CD4-positive, alpha-beta T cell treated with Interleukin-17A for 1 hour (primary cell): ENCODE results near the gene VPREB1.
"Not testable (repeated sequence)": the region's sequence is repeated elsewhere in the genome, so short reads cannot be mapped to it uniquely, and the experiment has no call there.

Experiments used
- DNase-seq: peaks from one replicate; pipeline ENCODE4 v3.0.0-alpha.2; 2020

VPREB1 gene

DNA sequence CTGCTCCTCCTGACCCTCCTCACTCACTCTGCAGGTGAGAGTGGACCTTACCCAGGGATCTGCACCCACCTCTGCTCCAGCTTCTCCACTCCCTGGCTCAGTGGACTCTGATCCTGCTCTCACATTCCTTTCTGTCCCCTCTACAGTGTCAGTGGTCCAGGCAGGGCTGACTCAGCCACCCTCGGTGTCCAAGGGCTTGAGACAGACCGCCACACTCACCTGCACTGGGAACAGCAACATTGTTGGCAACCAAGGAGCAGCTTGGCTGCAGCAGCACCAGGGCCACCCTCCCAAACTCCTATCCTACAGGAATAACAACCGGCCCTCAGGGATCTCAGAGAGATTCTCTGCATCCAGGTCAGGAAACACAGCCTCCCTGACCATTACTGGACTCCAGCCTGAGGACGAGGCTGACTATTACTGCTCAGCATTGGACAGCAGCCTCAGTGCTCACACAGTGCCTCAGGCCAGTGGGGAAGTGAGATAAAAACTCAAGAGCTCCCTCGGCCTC is 29.7 kb upstream of the VPREB1 start:
- DNase-seq = no peak

DNA sequence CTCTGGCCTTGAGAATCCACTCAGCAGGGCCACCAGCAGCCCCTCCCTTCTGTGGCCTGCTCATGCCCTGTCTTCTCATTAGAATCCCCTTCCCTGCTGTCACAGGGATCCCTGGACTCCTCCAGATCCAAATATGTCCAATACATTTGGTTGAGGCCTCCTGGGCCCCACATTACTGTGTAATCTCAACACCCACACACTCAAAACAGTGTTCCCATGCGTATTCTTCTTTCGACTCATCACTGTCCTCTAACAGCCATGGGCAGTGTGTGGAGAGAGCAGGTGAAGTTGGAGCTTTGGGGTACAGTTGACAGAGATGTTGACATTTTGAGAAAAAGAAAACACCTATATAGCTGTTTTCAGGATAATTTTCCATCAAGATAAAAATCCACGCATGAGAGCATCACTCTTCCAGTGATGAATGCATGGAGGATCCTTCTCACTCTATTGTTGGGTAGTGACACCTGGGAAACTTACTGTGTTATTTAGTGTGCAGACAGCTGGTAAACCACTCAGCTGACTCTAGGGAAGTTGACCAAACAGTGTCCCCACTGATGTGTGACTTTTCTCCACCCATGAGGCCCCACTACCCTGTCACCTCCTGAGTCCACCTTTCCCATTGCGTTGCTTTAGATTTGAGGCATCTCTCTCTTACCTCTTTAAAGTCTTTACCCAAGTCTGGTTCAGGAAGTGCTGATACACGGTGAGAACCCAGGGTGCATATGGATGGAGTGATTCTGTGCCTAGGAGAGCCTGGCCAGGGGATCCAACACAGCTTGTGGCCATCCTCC is 28.7 kb upstream of the VPREB1 start:
- no peak for DNase-seq

DNA sequence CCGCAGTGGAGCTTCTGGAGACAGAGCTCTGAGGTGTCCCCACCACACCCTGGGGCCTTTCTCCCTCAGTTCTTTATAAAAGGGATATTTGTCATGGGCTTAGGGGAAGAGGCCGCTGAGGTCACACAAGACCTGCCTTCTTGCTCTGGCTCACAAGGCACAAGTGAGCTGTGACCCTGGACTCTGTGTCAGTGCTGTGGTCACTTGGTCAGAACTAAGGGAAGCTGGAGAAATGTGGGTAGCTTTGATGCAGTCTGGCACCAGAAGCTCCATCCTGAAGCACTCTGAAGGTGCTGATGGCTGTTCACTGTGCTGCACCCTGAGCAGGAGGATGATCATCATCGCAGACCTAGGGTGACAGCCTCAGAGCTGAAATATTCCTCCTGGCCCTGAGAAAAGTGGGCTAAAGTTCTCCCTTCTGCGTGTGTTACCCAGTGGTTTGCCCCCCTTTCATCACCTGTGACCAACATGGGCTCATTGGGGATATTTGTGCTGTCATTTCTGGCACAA is 28.1 kb upstream of the VPREB1 start:
- no peak for DNase-seq

DNA sequence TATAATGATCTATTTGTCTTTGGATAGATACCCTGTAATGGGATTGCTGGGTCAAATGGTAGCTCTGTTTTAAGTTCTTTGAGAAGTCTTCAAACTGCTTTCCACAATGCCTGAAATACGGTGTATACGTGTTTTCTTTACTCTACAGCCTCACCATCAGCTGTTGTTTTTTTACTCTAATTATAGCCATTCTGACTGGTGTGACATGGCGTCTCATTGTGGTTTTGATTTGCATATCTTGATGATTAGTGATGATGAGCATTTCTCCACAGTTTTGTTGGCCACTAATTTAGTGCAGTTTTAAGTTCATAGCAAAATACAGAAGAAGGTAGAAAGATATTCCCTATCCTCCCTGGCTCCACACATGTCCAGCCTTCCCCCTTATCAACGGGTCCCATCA is 26.3 kb upstream of the VPREB1 start:
- DNase-seq = no peak

DNA sequence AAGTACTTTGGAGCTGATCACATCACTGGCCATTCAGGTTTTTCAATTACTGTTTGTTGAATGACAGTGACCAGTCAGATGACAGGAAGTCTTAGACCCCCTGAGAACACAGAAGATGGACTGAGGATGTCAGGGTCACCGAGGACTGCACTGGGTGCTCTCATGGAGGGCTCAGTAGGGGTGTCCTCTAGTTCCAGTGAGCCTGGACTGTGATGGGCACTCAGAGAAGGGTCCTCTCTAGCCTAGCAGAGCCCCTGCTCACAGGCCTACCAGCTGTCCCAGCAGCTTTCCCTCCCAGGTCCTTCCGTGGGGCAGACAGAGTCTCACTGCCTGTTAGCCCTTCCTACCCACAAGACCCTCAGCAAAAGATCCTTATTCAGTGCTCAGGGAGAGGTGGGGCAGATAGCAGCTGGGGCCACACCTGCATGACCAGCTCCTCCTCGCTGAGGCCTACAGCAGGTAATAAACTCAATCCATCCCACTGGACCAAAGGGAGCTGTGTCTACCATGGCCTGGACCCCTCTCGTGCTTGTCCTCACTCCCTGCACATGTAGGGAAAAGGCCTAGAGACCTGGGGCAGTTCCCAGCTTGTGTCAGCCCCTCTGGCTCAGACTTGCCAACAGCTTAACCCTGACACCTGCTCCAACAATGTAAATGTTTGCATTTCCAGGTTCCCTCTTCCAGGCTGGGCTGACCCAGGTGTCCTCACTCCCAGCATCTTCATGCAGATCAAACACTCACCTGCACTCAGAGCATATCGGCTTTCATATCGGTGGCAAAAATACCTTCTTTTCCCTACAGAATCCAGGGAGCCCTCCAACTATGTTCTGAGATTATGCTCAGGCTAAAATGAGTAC is 25.2 kb upstream of the VPREB1 start:
- DNase-seq = no peak

DNA sequence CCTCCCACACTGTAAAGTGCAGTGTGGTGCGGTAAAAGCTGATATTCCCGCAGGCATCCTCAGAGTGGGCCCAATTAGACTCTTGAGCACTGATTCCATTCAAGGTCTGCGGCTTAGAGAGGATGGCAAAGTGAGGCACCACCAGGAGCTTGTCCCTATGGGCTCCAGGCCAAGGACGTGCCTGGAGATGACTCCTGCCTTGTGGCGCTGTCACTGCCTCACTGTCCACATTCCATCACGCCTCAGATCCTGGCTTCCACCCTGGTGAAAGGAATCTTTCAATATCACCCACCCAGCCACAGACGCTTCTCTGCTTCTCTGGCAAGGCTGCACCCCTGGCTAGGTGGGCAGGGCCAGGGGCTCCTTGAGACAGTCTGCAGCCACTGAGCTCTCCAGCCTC is 23.5 kb upstream of the VPREB1 start:
- DNase-seq = not testable (repeated sequence)

DNA sequence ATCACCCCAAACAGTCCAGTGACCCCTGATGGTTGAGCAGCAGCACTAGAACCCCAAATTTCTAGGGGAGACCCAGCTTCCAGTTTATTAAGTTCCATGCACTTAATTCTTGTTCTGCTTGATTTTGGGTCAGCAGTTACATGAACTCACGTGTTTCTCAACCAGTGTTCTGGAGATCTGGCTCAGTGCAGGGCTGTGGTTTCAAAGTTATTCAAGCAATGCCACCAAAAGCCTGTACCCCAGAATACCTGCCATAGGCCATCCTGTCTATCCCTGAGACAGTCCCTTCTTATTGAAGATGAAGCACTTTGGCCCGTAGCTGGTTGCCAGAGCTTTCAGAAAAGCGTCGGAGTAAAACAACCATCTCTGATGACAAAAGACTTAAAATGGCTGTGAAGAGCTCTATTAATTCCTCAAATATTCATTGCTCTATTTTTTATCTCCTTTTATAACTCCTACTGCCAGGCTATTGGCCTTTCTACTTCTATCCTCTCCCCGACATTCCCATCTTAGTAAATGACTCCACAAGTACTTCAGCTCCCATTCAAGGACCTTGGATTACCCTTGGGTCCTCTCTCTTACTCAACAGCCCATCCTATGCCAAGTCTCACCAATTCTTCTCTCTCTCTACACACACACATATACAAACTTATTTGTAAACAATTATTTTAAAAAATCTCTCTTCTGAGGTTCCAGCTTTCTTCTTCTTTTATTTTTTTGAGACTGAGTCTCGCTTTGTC is 18.0 kb upstream of the VPREB1 start:
- DNase-seq = no peak

DNA sequence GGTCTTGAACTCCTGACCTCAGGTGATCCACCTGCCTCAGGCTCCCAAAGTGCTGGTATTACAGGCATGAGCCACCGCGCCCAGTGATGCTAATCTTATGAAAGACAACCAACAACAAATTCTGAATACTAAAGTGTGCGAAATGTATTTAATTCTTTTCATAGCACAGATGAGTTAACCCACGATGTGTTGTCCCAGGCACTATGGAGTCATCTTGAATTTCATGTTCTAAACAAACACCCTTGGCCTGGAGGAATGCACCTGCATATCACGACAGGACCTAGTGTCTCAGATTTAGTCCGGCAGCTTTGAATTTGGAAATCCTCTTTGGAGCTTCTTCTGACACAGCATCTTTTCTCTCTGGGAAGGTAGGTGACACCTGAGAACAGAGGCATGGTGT is 16.2 kb upstream of the VPREB1 start:
- no peak for DNase-seq

DNA sequence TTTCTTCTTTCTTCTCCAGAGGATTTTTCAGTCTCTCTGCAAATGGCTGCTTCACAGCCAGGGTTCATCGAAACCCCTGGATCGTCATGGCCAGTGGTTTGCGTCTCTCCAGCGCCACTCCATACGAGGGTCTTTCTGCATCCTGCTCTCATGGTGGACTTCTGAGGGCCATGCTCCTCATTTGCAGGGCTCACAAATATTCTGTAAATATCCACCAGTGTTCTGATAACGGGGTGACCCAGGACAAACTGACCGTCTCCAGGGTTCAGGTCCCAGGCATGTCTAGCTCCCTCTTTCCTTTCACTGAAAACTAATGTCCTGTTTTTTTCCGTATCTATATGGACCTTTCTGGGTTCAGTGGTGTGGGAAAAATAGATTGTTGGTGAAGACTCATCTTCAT is 15.7 kb upstream of the VPREB1 start:
- DNase-seq = no peak

DNA sequence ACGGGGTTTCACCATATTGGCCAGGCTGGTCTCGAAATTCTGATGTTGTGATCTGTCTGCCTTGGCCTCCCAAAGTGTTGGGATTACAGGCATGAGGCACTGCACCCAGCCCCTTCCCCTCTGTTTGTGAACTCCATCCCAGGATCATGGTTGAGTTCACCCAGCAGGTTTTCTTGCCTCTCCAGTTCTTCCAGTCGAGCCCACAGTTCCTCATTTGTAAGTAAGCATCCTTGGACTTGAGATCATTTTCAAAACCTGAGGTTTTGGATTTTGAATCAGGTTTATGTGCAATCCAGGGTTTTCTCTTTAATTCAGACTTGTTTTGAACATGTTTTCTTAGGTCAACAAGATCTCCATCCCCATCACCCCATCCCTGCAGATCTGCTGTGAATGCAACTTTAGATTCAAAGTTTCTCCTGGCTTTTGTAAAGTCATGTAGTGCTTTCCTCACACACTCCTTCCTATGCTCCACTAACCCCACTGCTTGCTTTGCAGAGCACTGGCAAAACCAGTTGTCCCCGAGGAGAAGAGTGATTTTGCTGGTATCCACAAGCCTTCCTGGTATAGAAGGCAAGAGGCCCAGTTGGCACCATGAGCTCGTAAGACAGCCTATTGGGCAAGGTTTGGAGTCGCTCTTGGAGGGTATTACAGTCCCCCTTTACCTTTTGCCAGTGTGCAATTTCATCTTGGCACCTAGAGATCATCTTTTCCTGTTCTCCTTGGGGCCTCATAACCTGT is 14.7 kb upstream of the VPREB1 start:
- DNase-seq = no peak

DNA sequence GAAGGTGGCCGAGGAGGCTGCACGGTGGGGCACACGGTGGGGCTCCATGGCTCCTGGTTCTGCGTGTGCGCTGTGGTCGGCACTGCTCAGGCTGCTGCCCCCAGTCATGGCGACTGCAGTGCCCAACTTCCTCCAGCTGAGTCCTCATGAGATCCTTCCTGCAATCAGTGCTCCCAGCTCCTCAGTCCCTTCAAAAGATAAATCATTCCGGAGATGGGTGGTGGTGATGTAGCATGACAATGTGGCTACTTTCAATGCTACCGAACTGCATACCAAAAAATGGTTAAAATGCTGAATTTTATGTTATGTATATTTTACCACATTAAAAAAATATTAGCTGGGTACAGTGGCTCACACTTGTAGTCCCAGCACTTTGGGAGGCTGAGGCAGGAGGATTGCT is 14.1 kb upstream of the VPREB1 start:
- no peak for DNase-seq

DNA sequence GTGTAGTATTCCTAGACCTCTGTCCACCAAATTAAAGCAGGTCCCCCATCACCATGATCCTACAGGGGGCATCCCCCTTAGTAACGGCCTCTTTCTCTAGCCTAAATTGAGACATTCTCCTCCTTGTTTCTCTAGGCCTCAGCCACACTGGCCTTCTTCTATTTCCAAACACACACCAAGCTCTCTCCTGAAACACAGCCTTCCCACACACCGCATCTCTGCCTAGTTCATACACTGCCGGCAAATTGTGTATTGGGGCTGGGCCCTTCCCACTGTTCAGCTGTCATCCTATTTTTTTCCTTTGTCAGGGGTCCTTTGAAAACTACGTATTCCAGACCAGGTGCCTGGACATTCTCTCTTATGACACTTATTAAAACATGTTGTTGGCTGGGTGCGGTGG is 11.5 kb upstream of the VPREB1 start:
- no peak for DNase-seq

DNA sequence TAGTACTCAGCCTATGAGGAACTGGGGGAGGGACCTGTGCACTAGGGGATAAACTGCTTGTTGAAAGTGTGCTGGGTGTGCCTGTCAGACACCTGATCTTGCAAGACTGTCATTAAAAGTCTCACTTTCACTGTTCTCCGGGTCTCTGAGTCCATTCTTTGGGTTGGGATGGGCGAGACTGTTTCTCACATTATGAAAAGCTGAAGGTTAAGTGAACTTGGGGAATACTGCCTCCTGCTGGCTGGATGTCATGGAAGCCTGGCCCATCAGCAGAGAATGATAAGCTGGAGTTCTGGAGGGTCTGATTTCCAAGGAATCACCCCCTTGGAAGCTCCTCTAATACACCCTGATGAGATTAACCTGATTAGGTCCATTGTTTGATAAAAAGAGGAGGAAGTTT is 9.0 kb upstream of the VPREB1 start:
- DNase-seq = peak; percentile 52

DNA sequence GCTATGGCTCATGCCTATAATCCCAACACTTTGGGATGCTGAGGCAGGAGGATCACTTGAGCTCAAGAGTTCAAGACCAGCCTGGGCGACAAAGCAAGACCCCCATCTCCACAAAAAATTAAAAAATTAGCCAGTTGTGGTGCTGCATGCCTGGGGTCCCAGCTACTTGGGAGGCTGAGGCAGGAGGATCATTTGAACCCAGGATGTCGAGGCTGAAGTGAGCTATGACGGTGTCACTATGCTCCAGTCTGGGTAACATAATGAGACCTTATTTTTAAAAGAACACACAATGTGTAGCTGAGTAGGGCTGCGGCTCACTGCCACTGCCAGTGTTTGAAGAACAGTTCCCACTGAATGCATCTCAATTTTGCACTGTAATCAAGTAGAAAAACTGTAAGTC is 7.1 kb upstream of the VPREB1 start:
- no peak for DNase-seq

DNA sequence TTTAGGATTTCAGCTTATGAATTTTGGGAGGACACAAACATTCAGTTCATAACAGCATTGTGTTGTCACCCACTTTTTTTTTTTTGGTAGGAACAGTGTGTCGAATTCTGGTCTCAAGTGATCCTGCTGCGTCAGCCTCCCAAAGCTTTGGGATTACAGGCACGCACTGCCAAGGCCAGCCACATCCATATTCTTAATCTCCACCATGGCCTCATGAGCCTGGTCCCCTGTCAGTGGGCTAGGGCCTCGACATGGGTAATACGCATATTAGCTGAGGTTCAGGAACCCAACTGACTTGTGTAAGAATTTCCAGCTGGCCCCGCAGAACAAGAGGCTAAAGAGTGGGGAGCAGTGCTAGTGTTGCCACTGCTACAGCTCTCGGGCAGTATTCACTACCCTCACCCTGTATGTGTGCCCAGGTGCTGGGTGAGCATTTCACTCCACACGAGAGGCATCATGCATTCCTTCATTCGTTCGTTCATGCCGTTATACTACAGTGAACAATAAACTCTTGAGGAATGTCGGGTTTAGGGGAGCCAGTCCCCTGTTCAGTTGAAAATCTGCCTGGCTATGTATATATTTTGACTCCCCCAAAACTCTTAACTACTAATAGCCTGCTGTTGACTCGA is 5.2 kb upstream of the VPREB1 start:
- no peak for DNase-seq

DNA sequence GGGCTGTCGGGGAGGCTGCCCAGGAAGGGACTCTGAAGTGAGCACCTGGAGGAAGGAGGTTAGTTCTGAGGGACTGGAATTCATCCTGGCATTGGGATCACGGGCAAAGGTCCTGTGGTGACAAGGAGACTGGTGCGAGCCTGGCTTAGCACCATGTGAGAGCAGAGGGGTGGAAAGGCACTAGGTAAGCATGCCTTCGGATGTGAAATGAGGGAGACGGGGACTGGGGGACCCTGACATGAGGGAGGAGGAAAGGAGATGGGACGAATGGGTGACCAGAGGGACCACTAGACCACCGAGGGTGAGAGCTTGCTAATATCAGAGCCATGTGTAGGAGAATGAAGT is 3.1 kb upstream of the VPREB1 start:
- no peak for DNase-seq

DNA sequence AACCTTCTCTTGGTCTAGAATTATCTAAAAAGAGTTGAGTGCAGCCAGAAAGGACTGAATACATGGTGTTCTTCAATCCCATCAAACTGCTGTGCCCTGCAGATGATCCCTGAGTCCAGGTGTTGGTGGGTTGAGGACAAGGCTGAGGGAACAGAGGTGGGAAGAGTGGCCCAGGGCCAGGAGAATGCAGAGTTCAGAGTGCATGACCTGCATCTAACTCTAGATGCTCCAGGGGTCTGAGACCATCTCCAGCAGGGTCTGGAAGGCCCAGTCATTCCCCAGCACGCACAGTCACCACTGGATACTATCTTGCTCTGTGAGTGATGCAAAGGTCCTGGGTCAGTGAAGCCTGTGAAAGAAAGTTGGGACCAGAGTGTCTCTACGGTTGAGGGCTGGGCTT is 2.1 kb upstream of the VPREB1 start:
- DNase-seq = no peak

DNA sequence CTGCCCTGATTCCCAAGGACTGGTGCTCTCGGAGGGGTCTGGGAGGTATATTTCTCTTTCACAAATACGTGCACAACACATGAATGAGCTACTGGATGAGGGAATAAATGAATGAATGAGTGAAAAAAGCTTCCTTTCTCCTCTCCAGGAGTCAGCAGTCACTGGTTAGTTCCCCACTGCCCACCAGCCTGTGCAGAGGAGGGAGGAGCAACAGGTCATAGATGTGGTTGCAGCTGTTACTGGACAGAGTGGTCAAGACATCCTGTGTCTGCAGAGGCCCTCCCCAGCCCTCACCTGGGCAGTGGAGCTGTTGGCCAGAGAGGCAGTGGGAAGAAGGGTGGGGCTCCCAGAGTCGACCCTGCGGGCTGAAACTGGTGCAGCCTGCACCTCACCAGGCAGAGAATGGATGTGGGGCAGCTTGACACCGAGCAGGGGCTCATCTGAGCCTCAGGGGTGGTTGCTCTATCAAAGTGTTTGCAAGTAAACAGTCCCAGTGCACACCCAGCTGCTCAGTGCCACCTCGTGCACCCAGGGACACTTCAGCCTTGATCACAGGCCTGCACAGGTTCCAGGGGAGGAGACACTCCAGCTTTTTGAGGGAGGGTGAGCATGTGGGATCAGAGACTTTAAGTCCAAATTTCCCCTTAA is 1.4 kb upstream of the VPREB1 start:
- DNase-seq = no peak

DNA sequence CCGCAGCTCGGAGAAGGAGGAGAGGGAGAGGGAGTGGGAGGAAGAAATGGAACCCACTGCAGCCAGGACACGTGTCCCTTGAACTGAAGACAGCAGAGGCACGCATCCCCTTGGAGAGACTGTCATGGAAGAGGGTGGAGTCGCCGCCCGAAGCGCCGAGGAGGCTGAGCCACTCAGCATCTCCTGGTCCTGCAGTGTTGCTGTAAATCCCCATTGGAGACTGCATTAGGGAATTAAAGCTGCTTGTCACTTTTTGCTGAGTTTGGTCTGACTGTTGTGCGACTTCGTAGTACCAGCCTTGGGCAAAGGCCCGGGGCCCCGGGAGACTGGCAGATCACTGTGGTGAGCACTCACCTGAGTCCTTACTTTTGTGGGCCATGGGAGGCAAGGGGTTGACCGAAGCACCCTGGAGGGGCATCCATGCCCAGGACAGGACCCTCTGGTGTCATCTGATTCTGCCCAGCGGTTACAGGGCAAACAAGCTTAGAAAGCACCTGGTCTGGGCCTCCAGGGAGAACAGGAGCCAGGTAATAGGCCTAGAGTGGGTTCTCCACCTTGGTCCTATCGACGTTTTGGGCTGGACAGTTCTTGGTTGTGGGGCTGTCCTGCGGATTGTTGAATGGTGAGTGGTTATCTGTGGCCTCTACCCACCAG is 797 bp downstream of the VPREB1 start:
- no peak for DNase-seq

DNA sequence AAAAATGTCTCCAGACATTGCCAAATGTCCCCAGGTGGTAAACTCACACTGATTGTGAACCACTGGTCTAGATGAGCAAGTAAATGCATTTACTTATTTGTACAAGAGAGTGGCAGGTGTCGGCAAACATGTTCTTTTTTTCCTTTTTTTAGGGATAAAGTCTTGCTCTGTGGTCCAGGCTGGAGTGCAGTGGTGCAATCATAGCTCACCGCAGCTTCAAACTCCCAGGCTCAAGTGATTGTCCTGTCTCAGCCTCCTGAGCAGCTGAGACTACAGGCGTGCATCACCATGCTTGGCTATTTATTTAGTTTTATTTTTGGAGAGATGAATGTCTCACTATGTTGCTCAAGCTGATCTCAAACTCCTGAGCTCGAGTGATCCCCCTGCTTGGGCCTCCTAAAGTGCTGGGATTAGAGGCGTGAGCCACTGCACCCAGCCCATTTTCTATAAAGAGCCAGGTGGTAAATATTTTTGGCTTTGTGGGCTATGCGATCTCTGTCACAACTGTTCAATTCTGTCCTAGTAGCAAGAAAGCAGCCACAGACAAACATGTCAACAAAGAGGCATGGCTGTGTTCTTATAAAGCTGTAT is 1.4 kb downstream of the VPREB1 start:
- no peak for DNase-seq

DNA sequence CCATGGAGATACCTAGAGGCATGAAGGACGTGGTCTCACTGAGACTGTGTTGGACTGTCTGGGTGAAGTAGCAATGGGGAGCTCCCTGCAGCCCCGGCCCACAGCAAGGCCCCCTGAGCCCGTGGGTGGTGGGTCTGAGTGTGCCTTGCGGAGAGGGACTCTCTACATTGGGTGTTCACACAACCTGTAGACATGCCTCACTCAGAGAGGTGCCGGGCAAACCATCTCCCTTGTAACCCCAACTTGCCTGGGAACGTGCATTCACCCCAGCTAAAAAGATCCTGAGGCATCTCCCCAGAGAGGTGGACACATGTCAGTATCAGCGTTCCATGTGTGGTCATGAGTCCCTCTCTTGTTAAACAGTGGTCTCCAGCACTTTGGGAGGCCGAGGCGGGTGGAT is 2.1 kb downstream of the VPREB1 start:
- DNase-seq = no peak
